Transverse colon (tissue), 3 donors: ENCODE results near the gene FAN1.

ENCODE experiments used
- EP300 ChIP-seq: sonication (generic); formaldehyde crosslinking; IDR thresholded peaks from one replicate; pipeline ENCODE4 v1.6.1; 2017; ENCODE audit warnings: antibody characterized with exemption, low read depth
- POLR2AphosphoS5 ChIP-seq, 3 donors: sonication (generic); formaldehyde crosslinking; IDR thresholded peaks; one replicate each; pipeline ENCODE4 v1.6.1; 2016; ENCODE audit warnings: antibody characterized with exemption in 3 of 3

DNA sequence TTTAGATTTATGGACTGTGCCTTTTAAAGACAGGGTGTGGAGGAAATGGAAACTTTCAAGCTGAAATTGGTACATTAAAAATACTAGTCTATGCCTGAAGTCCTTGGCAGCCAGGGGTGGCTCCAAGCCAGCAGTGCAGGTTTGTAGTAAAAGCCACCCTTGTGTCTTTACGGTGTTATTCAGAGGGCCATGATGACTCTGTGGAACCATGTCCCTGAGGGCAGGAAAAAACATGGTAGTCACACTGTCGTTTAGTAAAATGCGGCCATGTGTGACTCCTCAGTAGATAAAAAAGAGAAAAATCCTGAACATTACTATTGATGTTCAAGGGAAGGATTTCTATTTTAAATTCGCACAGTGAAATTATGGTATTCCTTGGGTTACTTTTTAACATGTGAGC, 2.7 kb downstream of the FAN1 start:
- no peak for TF ChIP-seq EP300
- TF ChIP-seq POLR2AphosphoS5 (IDR thresholded peaks at IDR 0.05): no peak
